HG02840 (cell line): ENCODE results near the gene TOP1.

Experiments
- ATAC-seq: cut with Tn5 transposase; IDR thresholded peaks from one replicate; pipeline ENCODE4 v1.9.1; 2021; ENCODE audit warnings: mild to moderate bottlenecking, moderate library complexity, moderate number of reproducible peaks; ENCODE audit not compliant: unreplicated experiment, low FRiP score

The TOP1 gene

DNA sequence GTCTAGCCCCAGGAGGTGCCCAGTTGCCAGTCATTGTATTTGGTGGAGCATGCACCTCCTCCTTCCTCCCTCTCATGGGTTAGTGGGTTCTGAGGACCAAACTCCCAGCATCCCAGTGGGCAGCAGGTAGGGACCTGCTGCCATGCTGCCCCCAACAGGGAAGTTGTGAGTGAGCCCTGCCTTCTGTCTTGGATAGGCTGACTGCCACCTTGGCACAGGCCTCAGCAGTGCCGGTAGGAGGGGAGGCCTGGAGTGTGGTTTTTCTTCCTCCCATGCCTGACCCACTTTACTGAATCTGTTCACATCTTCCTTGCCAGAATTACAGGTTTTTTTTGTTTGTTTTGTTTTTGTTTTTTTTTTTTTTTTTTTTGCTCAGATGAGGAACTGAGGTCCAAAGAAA, 133.3 kb downstream of the TOP1 start:
- no peak for ATAC-seq

GRCh38 chr20:41162396-41162795, 133.8 kb downstream of the TOP1 start:
- no peak for ATAC-seq

DNA sequence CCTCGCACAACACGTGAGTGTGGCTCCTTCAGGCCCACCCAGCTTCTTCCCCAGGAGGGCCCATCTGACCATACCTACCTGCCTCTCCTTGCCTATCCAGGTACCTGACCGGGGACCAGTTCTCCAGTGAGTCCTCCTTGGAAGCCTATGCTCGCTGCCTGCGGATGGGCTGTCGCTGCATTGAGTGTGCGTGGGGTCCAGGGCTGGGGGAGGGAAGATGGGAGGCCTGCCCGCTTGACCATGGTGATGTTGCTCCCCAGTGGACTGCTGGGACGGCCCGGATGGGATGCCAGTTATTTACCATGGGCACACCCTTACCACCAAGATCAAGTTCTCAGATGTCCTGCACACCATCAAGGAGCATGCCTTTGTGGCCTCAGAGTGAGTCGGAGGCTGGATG, 135.2 kb downstream of the TOP1 start:
- ATAC-seq = no peak

DNA sequence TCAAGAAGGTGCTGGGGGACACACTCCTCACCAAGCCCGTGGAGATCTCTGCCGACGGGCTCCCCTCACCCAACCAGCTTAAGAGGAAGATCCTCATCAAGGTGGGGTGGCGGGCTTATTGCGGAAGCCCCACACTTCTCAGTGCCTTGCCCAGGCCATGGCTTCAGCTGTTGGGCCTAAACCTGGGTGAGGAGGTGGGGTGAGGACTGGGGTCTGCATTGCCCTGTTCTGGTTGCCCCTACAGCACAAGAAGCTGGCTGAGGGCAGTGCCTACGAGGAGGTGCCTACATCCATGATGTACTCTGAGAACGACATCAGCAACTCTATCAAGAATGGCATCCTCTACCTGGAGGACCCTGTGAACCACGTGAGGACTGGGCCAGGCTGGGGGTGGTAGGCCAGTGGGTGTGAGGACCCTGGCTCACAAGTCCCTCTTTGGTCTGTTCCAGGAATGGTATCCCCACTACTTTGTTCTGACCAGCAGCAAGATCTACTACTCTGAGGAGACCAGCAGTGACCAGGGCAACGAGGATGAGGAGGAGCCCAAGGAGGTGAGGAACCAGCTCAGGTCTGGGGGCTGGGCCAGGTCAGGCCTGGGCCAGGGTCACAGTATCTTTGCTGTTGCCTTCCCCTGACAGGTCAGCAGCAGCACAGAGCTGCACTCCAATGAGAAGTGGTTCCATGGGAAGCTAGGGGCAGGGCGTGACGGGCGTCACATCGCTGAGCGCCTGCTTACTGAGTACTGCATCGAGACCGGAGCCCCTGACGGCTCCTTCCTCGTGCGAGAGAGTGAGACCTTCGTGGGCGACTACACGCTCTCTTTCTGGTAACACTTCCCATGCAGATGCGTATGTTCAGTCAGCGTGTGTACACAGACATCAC, 136.6 kb downstream of the TOP1 start:
- no peak for ATAC-seq

GRCh38 chr20:41166201-41167117, 137.8 kb downstream of the TOP1 start:
- ATAC-seq = no peak

GRCh38 chr20:41167118-41167470, 138.5 kb downstream of the TOP1 start:
- no peak for ATAC-seq

GRCh38 chr20:41167481-41168253, 139.0 kb downstream of the TOP1 start:
- no peak for ATAC-seq

DNA sequence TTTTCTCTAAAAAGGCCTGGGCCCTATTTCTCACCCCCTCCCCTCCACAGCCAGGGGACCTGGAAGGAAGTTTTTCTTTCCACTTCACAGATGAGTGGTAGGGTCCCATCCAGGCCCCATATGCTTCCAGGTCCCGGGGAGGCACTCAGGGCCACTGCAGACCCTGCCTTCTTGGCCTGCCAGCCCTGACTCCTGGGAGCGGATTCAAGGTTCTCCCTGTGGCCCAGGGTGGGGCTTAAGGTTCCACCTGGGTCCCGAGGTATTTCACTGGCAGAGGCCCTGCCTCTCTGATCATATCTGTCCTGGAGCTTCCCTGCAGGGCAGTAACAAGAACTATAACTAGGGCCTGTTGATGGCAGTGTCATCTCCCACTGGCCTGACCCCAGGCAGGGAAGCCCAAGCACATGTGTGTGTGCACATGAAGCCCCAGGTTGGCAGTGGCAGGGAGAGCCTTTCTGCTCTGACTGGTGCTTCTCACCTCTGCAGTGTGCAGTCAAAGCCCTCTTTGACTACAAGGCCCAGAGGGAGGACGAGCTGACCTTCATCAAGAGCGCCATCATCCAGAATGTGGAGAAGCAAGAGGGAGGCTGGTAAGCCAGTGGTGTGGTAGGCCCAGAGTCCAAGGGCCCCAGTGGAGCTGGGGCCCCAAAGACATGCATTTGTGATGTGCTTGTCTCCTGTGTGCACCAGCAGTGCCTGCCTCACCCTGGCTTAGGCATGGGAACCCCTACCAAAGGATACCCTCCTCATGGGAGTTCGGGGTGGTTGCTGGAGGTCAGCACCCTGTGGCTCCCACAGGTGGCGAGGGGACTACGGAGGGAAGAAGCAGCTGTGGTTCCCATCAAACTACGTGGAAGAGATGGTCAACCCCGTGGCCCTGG, 139.9 kb downstream of the TOP1 start:
- ATAC-seq = no peak

- ATAC-seq = no peak
Measured at GRCh38 chr20:41169162-41169690, 140.6 kb downstream of the TOP1 start.

- no peak for ATAC-seq
Measured at GRCh38 chr20:41169791-41170351, 141.2 kb downstream of the TOP1 start.

DNA sequence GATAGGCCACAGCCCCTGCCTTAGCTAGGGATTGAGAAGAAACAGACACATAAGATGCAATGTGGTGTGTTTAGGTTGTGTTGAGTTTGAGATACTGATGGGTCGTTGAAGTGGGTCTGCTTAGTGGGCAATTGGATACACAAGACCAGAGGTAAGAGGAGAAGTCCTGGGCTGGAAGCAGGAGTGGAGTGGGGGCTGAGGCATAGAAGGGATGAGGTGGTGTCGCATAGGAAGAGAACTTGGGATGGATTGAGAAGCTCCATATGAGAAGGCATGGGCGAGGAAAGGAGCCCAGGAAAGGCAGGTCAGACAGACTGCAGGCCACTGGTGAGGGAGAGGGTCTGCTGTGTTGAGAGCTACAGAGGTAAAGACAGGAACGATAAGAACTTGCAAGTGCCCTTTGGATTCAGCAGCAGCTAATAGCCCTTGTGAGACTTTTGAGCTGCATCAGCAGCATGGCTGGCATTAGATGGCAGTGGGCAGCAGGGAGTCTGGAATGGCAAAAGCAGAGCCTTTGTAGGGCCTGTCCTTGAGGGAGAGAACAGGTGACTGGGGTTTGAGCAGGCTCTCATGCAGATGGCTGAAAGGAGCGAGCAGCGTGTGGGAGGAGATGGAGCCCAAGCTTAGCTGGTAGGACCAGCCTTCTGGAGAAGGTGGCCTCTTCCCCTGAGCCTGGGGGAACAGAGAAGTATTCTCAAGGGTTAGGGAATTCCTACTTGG, 141.9 kb downstream of the TOP1 start:
- ATAC-seq = no peak

DNA sequence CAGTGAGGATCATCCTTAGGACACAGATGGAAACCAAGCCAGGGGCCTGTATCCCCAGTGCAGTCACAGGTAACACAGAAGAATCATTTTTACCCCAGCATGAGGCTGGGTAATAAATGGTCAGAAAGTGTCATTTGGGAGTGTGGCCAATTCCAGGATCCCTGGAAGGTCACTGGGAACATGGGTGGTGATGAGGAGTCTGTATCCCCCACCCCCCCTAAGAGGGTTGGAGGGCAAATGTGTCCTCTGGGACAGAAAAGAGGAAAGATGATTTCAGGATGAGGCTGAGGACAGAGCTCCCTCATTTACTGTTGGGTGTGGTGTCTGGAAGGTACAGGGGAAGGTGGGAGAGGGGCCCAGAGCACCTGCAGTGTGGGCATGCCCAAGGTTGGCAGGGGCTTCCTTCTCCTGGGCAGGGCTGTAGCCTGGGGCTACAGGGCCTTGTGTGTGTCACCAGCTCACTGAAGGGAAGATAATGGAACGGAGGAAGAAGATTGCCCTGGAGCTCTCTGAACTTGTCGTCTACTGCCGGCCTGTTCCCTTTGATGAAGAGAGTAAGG, 143.2 kb downstream of the TOP1 start:
- ATAC-seq = no peak

- ATAC-seq = no peak
Measured at GRCh38 chr20:41172296-41173140, 143.9 kb downstream of the TOP1 start.

DNA sequence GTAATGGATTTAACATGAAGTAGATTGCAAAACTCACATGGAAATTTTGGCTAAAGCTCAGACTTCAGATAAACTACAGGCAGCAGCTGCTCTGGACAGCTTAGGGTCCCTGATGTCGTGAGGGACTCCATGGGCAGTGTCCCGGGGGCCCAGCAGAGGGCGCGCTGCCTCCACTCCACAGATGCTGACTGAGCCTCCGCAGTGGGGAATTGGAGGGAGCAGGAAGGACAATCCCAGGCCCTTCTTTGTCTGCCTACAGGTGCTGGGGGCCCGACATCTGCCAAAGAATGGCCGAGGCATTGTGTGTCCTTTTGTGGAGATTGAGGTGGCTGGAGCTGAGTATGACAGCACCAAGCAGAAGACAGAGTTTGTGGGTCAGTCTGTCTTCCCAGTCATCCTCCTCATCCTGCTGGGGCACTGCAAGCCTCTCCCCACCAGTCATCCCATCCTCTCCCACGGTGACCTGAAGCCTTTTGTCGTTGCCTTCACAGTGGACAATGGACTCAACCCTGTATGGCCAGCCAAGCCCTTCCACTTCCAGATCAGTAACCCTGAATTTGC, 144.6 kb downstream of the TOP1 start:
- no peak for ATAC-seq

DNA sequence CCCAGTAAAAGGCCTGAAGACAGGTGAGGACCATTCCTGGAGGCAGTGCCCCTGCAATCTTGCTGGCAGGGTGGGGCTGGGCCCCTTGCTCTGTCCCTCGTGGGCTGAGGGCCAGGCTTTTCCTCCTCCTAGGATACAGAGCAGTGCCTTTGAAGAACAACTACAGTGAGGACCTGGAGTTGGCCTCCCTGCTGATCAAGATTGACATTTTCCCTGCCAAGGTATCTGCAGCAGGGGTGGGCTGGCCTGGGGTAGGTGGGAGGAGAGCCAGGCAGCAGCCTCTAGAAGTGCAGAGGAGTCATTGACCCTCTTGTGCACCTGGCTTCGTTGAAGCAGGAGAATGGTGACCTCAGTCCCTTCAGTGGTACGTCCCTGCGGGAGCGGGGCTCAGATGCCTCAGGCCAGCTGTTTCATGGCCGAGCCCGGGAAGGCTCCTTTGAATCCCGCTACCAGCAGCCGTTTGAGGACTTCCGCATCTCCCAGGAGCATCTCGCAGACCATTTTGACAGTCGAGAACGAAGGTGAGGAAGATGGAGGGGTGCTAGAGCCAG, 145.2 kb downstream of the TOP1 start:
- ATAC-seq = no peak
